ENCODE measurements around the gene IP6K1. TPM values are rescaled to one million over a fixed set of nuclear protein-coding genes. Genes with fewer than 3 reads are reported as not detected.
A peak's percentile ranks its signal among the peaks of the same experiment; 100 is the strongest.
"Not testable (repeated sequence)": the region's sequence is repeated elsewhere in the genome, so short reads cannot be mapped to it uniquely, and the experiment has no call there.

Gene IP6K1
- total RNA-seq, 2 experiments from 2014 or later: 33.3 to 36.0 TPM

DNA sequence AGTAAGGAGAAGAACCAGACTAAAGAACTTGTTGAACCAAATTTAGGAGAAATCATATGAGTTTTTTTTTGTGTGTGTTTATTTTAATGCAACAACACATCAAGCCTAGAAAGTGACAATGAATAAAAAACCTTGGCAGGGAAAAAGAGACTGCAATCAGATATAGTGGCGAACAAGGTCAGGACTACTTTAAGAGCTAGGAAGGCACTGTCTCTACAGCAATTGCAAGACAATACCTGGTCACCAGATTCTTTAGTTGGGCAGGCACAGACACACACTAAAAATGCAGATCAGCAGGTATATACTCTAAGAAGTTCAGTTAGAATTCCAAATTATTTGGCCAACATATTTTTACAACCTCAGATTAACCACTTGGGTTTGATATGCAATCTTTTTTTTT, 31.8 kb downstream of the IP6K1 start:
- H3K27me3 Mint-ChIP-seq: no peaks in the 10 kb centered on the region
- no peak for ATAC-seq (ENCODE audit: poor library complexity)
- TF ChIP-seq, protein P1, sequence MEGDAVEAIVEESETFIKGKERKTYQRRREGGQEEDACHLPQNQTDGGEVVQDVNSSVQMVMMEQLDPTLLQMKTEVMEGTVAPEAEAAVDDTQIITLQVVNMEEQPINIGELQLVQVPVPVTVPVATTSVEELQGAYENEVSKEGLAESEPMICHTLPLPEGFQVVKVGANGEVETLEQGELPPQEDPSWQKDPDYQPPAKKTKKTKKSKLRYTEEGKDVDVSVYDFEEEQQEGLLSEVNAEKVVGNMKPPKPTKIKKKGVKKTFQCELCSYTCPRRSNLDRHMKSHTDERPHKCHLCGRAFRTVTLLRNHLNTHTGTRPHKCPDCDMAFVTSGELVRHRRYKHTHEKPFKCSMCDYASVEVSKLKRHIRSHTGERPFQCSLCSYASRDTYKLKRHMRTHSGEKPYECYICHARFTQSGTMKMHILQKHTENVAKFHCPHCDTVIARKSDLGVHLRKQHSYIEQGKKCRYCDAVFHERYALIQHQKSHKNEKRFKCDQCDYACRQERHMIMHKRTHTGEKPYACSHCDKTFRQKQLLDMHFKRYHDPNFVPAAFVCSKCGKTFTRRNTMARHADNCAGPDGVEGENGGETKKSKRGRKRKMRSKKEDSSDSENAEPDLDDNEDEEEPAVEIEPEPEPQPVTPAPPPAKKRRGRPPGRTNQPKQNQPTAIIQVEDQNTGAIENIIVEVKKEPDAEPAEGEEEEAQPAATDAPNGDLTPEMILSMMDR (IDR thresholded peaks at IDR 0.05): no peak
- POLR2A ChIA-PET: no interaction called here
- Histone ChIP-seq H3K27me3 (ENCODE audit: control insufficient read depth in 1 of 2, insufficient read depth in 2 of 2, low read length in 2 of 2) (no peaks in the 10 kb centered on the region), H3K36me3 (ENCODE audit: insufficient read depth, low read length) (peaks cover 1% of the 10 kb centered on the region), H3K9me3 (ENCODE audit: control insufficient read depth in 1 of 2, insufficient read depth in 1 of 2, low read length in 2 of 2) (no peaks in the 10 kb centered on the region), H3K4me1 (ENCODE audit: insufficient read depth, low read length) (no peaks in the 10 kb centered on the region), H3K4me3 (ENCODE audit: low read length) (no peak overlapping the region), H3K27ac (ENCODE audit: low read depth in 1 of 2, low read length in 2 of 2) (no peak overlapping the region)
- H3K4me1 Mint-ChIP-seq (ENCODE audit: low read depth): peaks cover 56% of the 10 kb centered on the region
- intact Hi-C loops (cut with DNase I, micrococcal nuclease): no loop called here
- H3K9me3 Mint-ChIP-seq: no peaks in the 10 kb centered on the region
- DNase-seq: no peak
- H3K27ac Mint-ChIP-seq: peak overlapping the region; percentile 69
- peaks cover 40% of the 10 kb centered on the region for H3K36me3 Mint-ChIP-seq (ENCODE audit: low read depth)
- H3K4me3 Mint-ChIP-seq: no peak overlapping the region
- CTCF ChIA-PET: no interaction called here

DNA sequence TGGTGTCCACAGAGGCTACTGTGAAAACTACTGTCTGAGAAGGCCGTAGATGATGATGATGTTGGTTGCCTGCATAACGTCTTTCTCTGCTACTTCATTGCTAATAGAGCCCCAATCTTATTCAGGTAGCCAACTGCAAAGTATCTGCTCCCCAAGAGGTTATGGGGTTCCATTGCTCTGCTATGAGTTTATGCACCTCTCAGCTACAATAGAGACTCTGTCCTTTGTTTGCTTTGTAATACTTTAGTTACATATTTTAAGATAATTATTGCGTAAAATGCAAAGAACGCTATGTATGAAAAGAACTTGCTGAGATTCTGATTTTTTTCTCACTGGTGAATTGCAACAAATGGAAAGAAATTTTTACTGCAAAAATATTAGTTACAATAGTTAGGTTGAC, 34.8 kb downstream of the IP6K1 start:
- DNase-seq: no peak
- TF ChIP-seq, protein P1 (IDR thresholded peaks at IDR 0.05): no peak
- no peak overlapping the region for H3K4me3 Mint-ChIP-seq
- H3K9me3 Mint-ChIP-seq: no peaks in the 10 kb centered on the region
- no peak overlapping the region for H3K4me3 ChIP-seq (ENCODE audit: low read length)
- H3K4me1 ChIP-seq (ENCODE audit: insufficient read depth, low read length): no peaks in the 10 kb centered on the region
- H3K27ac ChIP-seq (ENCODE audit: low read depth in 1 of 2, low read length in 2 of 2): no peak overlapping the region
- intact Hi-C loops (cut with DNase I, micrococcal nuclease): no loop called here
- ChIA-PET CTCF (no interaction called here), POLR2A (no interaction called here)
- no peak overlapping the region for H3K27ac Mint-ChIP-seq
- no peaks in the 10 kb centered on the region for H3K27me3 Mint-ChIP-seq
- peaks cover 26% of the 10 kb centered on the region for H3K36me3 ChIP-seq (ENCODE audit: insufficient read depth, low read length)
- ATAC-seq (ENCODE audit: poor library complexity): no peak
- no peaks in the 10 kb centered on the region for H3K9me3 ChIP-seq (ENCODE audit: control insufficient read depth in 1 of 2, insufficient read depth in 1 of 2, low read length in 2 of 2)
- peaks cover 57% of the 10 kb centered on the region for H3K36me3 Mint-ChIP-seq (ENCODE audit: low read depth)
- no peaks in the 10 kb centered on the region for H3K27me3 ChIP-seq (ENCODE audit: control insufficient read depth in 1 of 2, insufficient read depth in 2 of 2, low read length in 2 of 2)
- peaks cover 35% of the 10 kb centered on the region for H3K4me1 Mint-ChIP-seq (ENCODE audit: low read depth)

DNA sequence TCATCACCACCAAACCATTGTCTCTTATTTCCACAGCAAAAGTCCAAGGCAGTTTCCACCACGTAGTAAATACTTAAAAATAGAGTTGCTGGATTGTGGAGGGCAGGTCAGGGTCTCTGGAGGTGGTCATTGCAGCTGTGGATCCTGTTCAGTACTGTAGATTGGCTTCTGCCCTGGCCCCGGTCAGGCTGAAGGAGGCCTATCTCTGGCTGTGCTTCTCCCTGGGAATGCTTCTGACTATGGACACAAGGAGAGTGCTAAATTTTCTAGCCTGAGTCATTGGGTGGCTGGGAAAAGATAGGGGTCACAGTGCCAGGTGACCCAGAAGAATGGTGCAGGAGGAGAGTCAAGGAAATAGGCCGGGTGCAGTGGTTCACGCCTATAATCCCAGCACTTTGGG, 36.3 kb downstream of the IP6K1 start:
- Mint-ChIP-seq H3K4me3 (no peak overlapping the region), H3K36me3 (ENCODE audit: low read depth) (peaks cover 65% of the 10 kb centered on the region), H3K4me1 (ENCODE audit: low read depth) (peaks cover 25% of the 10 kb centered on the region), H3K27me3 (no peaks in the 10 kb centered on the region), H3K9me3 (no peaks in the 10 kb centered on the region), H3K27ac (no peak overlapping the region)
- Histone ChIP-seq H3K27me3 (ENCODE audit: control insufficient read depth in 1 of 2, insufficient read depth in 2 of 2, low read length in 2 of 2) (no peaks in the 10 kb centered on the region), H3K36me3 (ENCODE audit: insufficient read depth, low read length) (peaks cover 30% of the 10 kb centered on the region), H3K9me3 (ENCODE audit: control insufficient read depth in 1 of 2, insufficient read depth in 1 of 2, low read length in 2 of 2) (no peaks in the 10 kb centered on the region), H3K4me3 (ENCODE audit: low read length) (no peak overlapping the region), H3K27ac (ENCODE audit: low read depth in 1 of 2, low read length in 2 of 2) (no peak overlapping the region), H3K4me1 (ENCODE audit: insufficient read depth, low read length) (no peaks in the 10 kb centered on the region)
- intact Hi-C loops (cut with DNase I, micrococcal nuclease): no loop called here
- ChIA-PET CTCF (no interaction called here), POLR2A (interaction anchor here (0.6 kb wide), 1 partner anchor 42 kb away, joined by 3 read pairs; no protein-coding TSS in a partner anchor)
- ATAC-seq (ENCODE audit: poor library complexity) (no peak), DNase-seq (no peak)
- TF ChIP-seq, protein P1 (IDR thresholded peaks at IDR 0.05): no peak

DNA sequence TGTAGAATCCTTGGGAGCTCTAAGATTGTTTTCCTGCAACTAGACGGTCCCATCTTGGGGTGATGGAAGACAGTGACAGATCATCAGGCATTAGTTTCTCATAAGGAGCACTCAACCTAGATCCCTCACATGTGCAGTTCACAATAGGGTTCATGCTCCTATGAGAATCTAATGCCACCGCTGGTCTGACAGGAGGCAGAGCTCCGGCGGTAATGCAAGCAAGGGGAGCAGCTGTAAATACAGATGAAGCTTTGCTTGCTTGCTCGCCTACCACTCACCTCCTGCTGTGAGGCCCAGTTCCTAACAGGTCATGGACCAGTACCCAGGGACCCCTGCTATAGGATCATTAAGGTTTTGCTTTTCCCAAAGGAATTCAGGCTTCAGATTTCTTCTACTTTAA, 37.5 kb downstream of the IP6K1 start:
- not testable (repeated sequence) for H3K27ac Mint-ChIP-seq
- peaks cover 66% of the 10 kb centered on the region for H3K36me3 Mint-ChIP-seq (ENCODE audit: low read depth)

More for the DNA sequence above, 37.5 kb downstream of the IP6K1 start:
- H3K36me3 ChIP-seq (ENCODE audit: insufficient read depth, low read length): peaks cover 30% of the 10 kb centered on the region
- intact Hi-C loops (cut with DNase I, micrococcal nuclease); CTCF ChIA-PET; H3K9me3 Mint-ChIP-seq; H3K4me3 Mint-ChIP-seq; DNase-seq; POLR2A ChIA-PET; H3K27ac ChIP-seq (ENCODE audit: low read depth in 1 of 2, low read length in 2 of 2); H3K4me3 ChIP-seq (ENCODE audit: low read length); H3K27me3 ChIP-seq (ENCODE audit: control insufficient read depth in 1 of 2, insufficient read depth in 2 of 2, low read length in 2 of 2); H3K27me3 Mint-ChIP-seq; H3K4me1 ChIP-seq (ENCODE audit: insufficient read depth, low read length); ATAC-seq (ENCODE audit: poor library complexity); H3K9me3 ChIP-seq (ENCODE audit: control insufficient read depth in 1 of 2, insufficient read depth in 1 of 2, low read length in 2 of 2): not testable (repeated sequence)
- peaks cover 23% of the 10 kb centered on the region for H3K4me1 Mint-ChIP-seq (ENCODE audit: low read depth)

All from CD4-positive, alpha-beta T cell (primary cell).